NOMO-1 treated with DMSO at 0.1 percent for 48 hours (cell line): ENCODE results near the gene UBAC2.

ENCODE experiments used
- DNase-seq: peaks from one replicate; lab custom pipeline; 2025; ENCODE audit not compliant: unreplicated experiment; lab: John Stamatoyannopoulos, UW

UBAC2 gene

DNA sequence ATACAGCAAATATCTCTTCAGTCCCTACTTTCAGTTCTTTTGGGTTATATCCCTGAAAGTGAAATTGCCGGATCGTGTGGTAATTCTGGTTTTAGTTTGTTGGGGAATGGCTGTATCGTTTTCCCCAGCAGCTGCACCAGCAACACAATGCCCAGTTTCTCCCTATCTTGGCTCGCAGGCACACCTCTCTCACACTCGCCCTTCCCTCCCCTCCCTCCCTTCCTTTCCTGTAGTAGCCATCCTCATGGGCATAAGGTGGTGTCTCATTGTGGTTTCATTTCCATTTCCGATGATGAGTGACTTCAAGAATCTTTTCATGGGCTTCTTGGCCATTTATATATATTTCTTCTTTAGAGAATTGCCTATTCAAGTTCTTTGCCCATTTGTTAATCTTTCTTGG lies 66.2 kb downstream of the UBAC2 start:
- DNase-seq = no peak

DNA sequence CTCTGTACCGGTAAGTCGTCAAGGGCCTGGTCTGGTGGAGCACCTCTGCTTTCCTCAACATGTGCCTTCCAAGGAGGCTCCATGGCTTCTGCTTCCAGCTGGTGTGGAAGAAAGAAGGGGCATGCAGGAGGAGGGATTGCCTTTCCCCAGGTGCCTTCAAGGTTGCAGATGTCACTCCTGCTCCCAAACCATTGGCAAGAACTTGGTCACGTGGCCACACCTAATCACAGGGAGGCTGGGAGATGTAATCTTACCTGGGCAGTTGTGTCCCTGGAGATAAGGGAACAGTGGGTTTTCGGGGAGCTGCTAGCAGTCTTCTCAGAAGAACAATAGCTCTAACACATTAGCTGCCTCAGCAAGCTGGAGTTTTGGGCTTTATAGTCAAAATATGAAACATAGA lies 67.3 kb downstream of the UBAC2 start:
- no peak for DNase-seq

DNA sequence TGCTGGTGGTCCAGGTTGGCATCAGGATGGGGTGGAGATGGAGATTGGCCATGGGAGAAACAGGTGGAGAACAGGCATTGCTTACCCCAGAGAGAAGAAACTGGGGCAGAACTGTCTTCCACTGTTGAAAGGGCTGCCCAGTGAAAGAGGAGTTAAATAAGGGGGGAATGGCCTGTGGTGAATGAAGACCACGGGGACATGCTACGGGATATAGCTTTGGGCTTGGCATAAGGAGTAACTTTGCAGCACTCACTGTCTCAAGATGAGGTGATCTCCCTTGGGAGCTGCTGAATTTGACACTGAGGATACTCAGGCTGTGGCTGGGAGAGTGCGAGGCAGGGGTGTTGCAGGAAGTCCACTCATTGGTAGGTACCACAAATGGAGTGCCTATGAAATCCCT lies 68.2 kb downstream of the UBAC2 start:
- no peak for DNase-seq

DNA sequence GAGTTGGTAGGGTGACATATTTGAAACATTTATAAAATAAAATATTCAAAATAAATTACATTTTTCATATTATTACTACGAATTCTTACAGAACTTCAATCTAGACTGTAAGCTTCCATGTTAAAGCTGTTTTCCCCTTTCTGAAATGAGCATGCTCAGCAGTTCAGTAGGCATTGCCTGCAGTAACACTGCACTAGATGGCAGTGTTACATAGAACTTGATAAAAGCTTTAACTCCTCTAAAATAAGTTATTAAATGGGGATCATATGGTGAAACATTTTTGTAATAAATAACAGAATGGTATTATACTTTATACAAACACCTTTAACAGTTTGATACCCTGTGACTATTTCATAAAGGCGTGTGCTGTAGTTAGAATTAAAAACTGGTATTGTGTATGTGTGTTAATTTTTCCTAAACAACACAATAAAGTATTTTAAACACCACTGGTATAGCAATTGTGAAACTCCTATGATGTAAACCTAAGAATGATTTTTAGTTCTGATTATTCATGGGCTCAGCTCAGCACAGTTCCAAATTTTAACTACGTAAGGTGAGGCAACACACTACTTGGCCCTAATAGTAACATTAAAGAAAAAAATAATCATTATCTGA lies 69.1 kb downstream of the UBAC2 start:
- peak; percentile 78 for DNase-seq

DNA sequence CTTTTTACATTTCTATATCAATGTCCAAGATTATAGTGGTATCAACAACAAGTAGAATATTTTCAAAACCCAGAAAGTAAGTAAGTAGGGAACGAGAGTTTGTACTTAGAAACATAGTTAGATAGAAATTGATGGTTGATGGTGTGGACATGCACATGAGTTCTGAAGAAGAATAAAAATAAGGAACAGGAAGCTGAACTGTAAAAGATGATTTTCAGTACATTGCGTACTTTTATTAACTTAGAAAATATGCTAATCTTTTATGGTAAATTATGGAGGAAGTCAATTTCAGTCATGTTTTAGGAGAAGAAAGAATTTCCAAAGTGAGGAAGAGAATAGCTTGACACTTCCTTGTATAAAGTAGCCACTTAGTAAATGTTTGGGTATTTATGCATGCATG lies 69.9 kb downstream of the UBAC2 start:
- DNase-seq = peak; percentile 57

DNA sequence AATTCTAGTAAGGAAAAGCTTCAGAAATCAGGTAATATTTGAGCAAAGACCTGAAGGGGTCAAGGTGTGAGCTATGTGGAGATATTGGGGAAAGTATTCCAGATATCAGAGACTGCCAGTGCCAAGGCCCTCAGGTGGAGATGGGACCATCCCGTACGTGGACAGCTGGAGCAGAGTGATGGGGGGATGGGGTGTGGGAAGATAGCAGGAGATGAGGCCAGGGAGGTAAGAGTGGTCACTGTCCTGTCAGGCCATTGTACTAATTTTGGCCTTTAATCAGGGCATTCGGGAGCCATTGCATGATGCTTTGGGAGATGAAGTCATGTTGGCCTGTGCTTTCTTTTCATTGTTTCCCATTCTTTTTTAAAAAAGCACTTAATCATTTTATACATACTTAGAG lies 70.6 kb downstream of the UBAC2 start:
- DNase-seq = no peak

DNA sequence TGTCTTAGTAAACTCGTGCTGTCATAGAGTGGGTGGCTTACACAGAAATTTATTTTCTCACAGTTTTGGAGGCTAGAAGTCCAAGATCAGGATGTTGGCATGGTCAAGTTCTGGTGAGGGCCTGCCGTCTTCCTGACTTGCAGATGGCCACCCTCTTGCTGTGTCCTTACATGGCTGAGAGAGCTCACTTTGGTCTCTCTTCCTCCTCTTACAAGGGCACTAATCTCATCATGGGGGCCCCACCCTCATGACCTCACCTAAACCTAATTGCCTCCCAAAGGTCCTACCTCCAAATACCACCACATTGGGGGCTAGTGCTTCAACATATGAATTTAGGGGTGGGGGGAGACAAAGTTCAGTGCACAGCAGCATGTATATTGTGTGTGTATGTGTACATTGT lies 71.8 kb downstream of the UBAC2 start:
- DNase-seq = no peak

DNA sequence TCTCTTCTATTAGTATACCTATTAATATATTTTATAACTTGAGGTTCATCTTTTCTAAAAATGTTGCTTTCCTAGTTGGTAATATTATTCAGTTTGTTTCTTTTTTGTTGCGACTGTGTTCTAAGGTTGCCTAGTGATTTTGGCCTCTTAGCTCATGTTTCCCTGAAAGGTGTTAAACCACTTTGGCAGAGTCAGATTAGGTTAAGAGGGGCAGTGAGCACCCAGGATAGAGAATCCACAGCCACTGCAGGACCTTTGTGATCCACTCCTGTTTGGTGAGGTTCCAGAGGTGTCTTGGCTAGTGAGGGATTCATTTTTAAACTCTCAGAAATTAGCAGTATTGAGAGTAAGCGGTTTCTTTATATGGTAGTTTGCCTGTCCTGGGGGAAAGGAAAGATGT lies 72.5 kb downstream of the UBAC2 start:
- no peak for DNase-seq

DNA sequence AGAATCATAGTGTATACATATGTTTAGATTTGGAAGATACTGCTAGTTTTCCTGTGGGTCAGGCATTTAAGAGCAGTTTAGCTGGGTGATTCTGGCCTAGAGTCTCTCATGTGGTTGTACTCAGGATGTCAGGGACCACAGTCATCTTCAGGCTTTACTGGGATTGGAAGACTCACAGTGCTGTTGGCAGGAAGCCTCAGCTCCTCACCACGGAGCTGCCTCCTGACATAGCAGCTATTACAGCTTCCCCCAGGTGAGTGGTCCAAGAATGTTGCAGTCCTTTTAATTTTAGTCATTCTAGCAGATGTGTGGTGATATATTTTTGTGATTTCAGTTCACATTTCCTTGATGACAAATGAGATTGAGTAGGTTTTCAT lies 74.4 kb downstream of the UBAC2 start:
- no peak for DNase-seq

DNA sequence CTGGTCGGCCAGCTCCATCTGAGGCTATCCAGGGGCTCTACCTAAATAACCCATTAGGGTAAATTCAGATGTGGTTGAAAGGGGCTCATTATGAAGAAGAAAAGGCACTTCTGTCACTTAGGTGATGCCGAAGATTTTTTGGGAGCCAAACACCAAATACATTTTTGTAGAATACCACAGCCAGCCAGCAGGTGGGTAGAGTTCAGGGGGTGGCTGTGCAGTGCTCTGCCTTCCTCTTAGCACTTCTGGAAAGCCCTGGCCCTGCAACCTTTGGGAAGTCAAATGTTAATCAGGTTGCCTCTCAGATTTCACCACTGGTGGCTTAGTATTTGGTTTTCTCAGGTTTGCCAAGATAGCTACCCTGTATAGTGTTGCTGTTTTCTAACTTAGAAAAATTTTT lies 76.1 kb downstream of the UBAC2 start:
- DNase-seq = peak; percentile 16

DNA sequence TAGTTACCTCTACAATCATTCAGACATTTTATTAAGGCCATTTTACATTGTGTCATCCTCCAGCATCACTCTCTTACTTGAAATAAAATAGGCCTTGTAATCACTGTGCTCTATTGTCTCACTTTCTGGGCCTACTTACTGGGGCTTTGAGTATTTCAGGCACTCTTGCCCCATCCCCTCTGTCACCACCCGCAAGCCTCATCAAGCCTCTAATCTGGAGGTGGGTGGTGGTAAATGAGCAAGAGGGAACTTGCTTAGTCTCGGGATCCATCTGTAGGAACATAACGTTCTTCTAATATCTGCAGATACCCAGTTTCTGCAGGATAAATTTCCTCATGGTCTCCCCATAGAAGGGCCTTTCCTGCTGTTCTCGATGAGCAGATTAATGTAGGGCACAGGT lies 77.0 kb downstream of the UBAC2 start:
- DNase-seq = peak; percentile 93

DNA sequence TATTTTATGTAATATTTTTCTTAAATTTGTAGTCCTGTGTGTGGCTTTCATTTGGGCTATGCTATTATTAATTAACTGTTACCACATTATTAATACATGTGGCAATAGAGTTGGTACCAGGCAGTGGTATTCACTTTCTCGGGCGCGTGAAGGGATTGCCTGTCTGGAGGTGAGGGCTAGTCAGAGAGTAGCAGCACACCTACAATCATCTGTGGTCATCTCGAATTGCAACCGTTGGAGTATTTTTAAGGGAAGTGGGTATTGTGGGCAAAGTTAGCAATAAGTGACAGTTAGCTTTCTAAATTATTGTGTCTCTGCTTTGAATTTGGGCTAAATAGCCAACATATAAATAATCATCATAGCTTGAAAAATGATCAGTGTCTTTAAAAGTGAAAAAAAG lies 77.5 kb downstream of the UBAC2 start:
- peak; percentile 79 for DNase-seq

DNA sequence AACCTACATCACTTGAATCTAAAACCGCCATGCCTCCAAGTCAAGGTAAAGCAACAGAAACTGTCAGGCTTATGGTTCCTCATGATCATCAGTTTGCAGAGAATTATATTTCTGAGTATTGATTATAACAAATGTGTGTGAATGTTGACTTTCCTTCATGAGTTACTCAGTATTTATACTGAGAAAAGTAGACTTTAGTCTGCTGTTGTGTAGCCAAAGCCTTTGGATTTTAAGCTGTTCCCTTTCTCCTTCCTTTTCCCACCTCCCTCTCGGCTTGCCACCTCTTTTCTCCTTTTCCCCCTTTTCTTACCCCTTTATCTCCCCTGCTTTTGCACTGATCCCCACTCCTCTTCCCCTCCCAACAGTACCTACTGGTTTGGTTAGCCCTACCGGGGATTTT lies 78.2 kb downstream of the UBAC2 start:
- no peak for DNase-seq

DNA sequence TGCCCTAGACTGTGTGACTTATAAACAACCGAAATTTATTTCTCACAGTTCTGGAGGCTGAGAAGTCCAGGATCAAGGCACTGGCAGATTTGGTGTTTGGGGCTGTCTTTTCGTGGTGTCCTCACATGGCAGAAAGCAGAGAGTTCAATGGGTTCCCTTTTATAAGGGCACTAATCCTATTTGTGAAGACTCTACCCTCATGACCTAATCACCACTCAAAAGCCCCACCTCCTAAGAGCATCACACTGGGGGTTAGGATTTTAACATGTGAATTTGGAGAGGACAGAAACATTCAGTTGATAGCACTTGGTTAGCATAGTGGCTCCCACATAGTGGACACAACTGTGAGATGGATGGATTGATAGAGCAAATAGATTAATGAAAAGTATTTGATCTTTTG lies 79.0 kb downstream of the UBAC2 start:
- DNase-seq = no peak

DNA sequence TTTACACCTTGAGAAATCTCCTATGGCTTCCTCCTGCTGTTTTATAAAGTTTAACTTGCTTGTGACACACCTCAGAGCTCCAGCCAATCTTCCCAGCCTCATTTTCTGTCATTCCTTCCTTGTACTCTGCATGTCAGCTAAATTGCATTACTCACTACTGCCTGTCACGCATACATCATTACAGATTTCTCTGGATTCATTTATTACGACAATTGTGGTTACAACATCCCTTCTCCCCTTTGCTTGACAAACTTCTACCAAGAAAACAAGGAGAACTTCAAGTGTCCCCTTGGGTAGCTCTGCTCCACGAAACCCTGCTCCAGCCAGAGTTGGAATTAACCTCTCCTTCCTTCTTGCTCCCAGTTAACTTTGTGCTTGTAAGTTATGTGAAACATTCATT lies 79.5 kb downstream of the UBAC2 start:
- DNase-seq = peak; percentile 75

DNA sequence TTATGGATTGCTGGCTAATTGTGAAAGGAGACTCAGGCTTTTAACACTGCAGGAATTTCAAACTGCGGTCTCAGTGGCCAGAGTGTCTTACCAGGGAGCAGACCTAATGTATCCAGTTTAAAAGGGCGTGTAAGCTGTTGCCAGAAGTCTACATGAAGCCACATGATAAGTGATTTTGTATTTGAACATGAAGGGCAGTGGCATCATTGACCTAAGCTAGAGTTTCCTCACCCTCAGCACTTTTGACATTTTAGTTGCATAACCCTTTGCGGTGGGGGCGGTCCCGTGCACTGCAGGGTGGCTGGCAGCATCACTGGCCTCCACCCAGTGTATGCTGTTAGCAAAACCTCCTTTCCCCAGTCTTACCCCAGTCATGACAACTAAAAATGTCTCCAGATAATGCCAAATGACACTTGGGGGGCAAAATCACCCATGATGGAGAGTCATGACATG lies 81.2 kb downstream of the UBAC2 start:
- peak; percentile 92 for DNase-seq

DNA sequence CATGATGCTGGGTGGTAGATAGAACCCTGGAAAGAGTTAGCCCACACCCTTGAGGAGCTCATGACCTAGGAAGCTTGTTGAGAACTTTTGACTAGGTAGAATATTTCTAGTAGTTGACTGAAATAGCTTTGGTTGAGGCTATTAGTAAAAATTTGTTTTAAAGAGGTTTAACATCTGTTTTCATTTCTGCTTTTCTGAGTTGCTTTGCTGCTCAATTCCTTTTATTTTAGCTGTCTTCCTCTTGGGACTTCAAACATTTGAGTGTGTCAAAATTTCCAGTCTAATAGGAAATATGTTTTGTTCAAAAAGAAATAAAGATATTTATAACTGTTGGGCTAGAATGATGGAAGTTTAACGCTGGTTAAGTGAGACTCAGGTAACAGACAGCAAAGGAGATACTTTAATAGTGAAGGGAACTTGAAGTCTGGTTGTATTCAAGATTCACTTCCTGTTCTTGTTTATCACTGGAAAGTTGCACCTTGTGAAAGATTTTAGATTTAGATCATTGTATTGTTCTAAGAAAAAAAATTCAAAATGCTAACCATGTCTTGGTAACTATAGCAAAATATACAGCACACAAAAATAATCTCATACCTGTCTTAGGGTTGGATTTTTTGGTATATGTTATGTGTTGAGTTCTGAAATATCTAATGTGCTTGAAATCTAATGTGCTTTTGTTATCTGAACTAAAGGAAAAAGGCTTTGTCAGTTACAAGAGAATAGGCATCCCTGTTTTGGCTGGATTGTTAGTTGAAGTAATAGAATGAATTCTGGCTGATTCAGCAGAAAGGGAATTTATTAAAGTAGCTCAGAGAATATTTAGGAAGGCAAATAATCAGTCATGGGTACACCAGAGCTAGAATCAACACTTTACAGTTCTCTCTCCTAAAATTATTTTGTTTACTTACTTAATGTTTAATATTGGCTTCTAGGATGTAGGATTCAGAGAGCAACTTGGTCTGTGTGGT lies 81.9 kb downstream of the UBAC2 start:
- peak; percentile 83 for DNase-seq

DNA sequence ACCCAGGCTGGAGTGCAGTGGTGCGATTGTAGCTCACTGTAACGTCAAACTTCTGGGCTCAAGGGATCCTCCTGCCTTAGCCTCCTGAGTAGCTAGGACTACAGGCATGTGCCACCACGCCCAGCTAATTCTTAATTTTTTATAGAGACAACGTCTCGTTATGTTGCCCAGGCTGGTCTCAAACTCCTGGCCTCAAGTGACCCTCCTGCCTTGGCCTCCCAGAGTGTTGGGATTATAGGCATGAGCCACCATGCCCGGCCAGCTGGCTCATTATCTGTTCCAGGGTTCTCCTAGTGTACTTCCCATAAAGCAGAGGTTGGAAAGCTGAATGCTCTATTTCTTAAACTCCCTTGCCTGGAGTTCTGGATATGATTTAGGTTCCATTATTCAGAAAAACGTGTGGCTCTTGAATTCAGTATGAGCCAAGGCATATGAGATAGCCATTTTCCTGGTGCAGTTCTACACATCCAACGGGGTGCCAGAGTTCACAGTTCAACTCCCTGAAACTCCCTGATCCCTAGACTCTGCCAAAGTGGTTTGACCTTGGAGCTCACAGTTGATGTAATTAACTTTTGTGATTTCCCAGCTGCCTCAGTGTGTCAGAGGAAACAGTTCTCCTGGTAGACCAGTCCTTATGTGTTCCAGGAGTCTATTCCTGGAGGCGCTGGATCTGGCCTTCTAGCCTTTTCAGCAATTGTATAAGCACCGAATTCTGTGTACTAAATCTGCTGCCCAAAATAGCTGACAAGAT lies 85.0 kb downstream of the UBAC2 start:
- DNase-seq = no peak

DNA sequence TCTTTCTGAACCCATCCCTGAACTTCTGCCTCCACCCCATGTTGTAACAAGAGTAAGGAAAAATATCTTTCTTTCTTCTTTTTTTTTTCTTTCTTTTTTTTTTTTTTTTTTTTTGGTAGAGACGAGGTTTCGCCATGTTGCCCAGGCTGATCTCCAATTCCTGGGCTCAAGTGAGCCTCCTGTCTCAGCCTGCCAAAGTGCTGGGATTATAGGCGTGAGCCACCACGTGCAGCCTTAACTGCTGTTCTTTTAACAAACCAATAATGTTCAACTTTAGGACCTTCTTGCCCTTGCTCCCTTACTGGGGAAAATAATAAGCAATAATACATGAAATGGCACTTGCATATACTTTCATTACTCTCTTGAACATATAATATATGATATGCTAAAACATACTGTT lies 86.9 kb downstream of the UBAC2 start:
- no peak for DNase-seq

DNA sequence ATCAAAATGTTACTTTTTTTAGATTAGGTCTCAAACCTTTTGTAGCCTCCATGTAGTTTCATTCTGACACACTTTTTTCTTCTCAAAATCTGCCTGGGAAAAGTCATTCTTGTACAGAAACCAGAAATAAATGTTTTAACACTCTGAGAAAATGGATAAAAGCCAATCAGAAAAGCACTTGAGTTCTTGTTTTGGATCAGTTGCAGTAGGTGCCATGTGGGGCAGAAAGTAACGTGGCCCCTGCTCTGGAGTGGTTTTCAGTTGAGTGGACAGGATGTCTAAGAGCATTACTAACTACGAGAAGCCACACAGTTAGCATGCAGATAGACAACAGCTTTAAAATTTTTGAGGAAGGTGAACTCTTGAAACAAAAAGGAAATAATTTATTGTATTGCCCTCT lies 87.4 kb downstream of the UBAC2 start:
- peak; percentile 56 for DNase-seq

DNA sequence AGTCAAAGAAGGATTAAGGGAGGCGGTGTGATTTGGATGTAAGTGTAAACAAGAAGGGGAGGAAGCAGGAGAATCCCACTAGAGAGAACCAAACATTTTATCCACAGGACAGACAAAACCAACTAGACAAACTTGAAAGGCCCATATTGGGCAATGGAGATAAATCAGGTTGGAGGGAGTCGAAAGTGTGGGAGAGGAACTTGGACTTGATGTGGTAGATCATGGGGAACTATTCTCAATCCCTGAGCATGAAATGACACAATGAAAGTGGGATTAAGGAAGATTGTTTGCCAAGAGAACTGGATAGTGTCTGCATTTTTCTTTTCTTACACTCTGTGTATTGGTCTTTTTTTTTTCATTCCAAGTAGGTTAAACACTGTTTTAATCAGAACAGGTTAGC lies 88.6 kb downstream of the UBAC2 start:
- peak; percentile 69 for DNase-seq
